HG03354 (cell line): Measurements from ENCODE around the gene GUCY1A1.

Source experiments
- ATAC-seq: cut with Tn5 transposase; IDR thresholded peaks from one replicate; pipeline ENCODE4 v1.9.1; 2021; ENCODE audit warnings: mild to moderate bottlenecking; ENCODE audit not compliant: unreplicated experiment, poor library complexity, severe bottlenecking

GUCY1A1 gene

GRCh38 chr4:155765149-155765548, 98.5 kb downstream of the GUCY1A1 start:
- no peak for ATAC-seq

- ATAC-seq = no peak
Measured at GRCh38 chr4:155766622-155767021, 100.0 kb downstream of the GUCY1A1 start.

DNA sequence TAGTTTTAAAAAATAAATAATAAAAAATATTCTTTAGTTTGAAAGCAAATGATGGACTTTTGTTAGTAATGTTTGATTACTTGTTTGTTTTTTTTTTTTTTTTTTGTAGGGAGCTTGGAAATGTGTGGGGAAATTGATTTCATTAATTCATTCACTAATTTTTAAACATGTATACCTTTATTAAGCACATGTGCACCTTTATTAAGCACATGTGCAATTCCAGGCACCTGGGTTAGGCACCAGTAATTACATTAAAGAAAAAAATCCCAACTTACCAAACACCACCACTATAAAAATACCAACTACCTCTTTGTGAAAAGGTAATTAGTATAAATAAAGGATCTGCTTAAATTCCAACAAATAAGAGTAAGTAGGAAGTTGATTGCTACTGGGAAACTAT, 101.7 kb downstream of the GUCY1A1 start:
- ATAC-seq = no peak

GRCh38 chr4:155769090-155769489, 102.4 kb downstream of the GUCY1A1 start:
- peak; percentile 91 for ATAC-seq

GRCh38 chr4:155772459-155773195, 106.0 kb downstream of the GUCY1A1 start:
- ATAC-seq = no peak

- no peak for ATAC-seq
Measured at GRCh38 chr4:155773196-155773800, 106.7 kb downstream of the GUCY1A1 start.

- no peak for ATAC-seq
Measured at GRCh38 chr4:155774033-155774432, 107.4 kb downstream of the GUCY1A1 start.

GRCh38 chr4:155777971-155778735, 111.5 kb downstream of the GUCY1A1 start:
- no peak for ATAC-seq

DNA sequence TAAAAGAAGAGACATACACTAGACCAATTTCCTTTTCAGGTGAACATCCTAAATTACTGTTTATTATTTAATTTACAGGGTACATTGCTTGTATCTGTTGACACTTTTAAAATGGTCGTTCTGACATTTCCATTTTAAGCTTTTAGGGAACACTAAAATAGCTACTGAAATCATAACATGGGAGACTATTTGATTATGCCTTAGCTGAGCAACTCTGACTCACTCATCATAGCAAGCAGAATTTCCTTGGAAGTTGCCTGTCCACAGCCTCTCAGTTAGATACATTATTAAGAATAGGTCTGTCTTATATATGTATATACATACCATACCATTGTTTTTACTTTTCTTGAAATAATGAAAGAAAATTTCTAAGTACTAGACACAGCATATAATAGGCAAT, 114.1 kb downstream of the GUCY1A1 start:
- ATAC-seq = no peak

DNA sequence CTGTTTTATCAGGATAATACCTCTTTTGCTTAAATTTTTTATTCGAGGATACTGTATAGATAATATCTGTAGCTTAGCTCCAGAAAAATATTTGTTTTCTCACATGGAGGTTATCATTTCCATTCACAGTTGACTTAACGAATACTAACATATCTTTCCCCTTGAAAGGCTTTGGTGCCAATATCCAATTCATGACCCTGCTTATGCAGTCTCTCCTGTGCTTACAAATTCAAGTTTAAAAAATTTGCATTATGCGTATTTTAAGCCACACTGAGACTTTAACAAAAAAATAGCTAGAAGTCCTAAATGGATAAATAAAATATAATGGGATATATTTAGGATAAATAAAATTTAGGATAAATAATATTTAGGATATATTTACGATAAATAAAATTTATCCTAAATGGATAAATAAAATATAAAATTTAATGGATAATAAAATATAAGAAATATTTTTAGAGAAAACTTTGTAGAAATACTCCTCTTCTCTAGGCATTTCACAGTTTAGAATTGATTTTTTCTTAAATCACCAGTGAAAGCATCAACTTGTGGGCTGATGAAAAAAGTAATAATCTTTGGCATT, 114.7 kb downstream of the GUCY1A1 start:
- no peak for ATAC-seq
